ENCODE data around the gene ARRDC1.

DNA sequence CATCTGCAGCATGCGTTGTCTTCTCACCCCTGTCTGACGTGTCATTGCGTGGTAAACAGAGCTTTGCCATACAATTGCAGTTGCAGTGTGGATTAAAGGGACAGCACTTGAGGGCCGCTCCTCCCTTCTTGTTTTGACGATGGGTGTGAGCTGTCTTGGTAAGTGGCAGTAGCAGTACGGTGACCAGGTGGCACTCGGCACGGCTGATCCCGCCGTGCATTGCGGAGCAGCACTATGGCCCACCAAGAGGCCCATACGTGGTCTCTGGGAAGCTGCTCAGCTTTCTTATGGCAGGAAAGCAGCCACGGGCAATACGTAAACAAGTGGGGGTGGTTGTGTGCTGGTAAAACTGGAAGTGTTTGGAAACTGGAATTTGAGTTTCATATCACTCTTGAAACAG is 38.4 kb downstream of the ARRDC1 start:
- TF ChIP-seq POLR2A (IDR thresholded peaks at IDR 0.05) = no peak
- TF ChIP-seq, protein P1, sequence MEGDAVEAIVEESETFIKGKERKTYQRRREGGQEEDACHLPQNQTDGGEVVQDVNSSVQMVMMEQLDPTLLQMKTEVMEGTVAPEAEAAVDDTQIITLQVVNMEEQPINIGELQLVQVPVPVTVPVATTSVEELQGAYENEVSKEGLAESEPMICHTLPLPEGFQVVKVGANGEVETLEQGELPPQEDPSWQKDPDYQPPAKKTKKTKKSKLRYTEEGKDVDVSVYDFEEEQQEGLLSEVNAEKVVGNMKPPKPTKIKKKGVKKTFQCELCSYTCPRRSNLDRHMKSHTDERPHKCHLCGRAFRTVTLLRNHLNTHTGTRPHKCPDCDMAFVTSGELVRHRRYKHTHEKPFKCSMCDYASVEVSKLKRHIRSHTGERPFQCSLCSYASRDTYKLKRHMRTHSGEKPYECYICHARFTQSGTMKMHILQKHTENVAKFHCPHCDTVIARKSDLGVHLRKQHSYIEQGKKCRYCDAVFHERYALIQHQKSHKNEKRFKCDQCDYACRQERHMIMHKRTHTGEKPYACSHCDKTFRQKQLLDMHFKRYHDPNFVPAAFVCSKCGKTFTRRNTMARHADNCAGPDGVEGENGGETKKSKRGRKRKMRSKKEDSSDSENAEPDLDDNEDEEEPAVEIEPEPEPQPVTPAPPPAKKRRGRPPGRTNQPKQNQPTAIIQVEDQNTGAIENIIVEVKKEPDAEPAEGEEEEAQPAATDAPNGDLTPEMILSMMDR (IDR thresholded peaks at IDR 0.05) = no peak
